Neural progenitor cell (in vitro differentiated cells): Measurements from ENCODE around the gene RPH3AL. TPM values are rescaled to one million over a fixed set of nuclear protein-coding genes. Genes with fewer than 3 reads are reported as not detected.

ENCODE experiments used
- DNase-seq: peaks from one replicate; pipeline ENCODE4 v3.0.0-alpha.2; 2016; ENCODE audit warnings: low spot score
- H2AFZ ChIP-seq: fragments of 200-600 bp; sonication (generic); replicated peaks from 2 replicates; pipeline ENCODE4 v1.6.1; 2016; ENCODE audit warnings: antibody characterized with exemption
- H3F3A ChIP-seq: fragments of 200-600 bp; sonication (generic); 2 replicates; pipeline ENCODE4 v1.6.1; 2016; ENCODE audit warnings: antibody characterized with exemption, low read depth
- H3K27ac ChIP-seq: fragments of 200-600 bp; sonication (generic); 2 replicates; pipeline ENCODE4 v1.5.1; 2016; ENCODE audit warnings: mild to moderate bottlenecking
- H3K27me3 ChIP-seq: fragments of 200-600 bp; sonication (generic); 2 replicates; pipeline ENCODE4 v1.6.1; 2016; ENCODE audit warnings: mild to moderate bottlenecking, moderate library complexity
- H3K36me3 ChIP-seq: fragments of 200-600 bp; sonication (generic); 2 replicates; pipeline ENCODE4 v1.5.1; 2016
- H3K4me1 ChIP-seq: fragments of 200-600 bp; sonication (generic); 2 replicates; pipeline ENCODE4 v1.6.1; 2016; ENCODE audit warnings: mixed run types
- H3K4me2 ChIP-seq: fragments of 200-600 bp; sonication (generic); 2 replicates; pipeline ENCODE4 v1.6.1; 2016
- H3K4me3 ChIP-seq: fragments of 200-600 bp; sonication (generic); 2 replicates; pipeline ENCODE4 v1.5.1; 2016
- H3K79me2 ChIP-seq: fragments of 200-600 bp; sonication (generic); 2 replicates; pipeline ENCODE4 v1.6.1; 2016; ENCODE audit warnings: low read depth
- H3K9ac ChIP-seq: fragments of 200-600 bp; sonication (generic); 2 replicates; pipeline ENCODE4 v1.6.1; 2016
- H3K9me3 ChIP-seq: fragments of 200-600 bp; sonication (generic); 2 replicates; pipeline ENCODE4 v1.5.1; 2016; ENCODE audit warnings: low read depth
- H4K20me1 ChIP-seq: fragments of 200-600 bp; sonication (generic); 2 replicates; pipeline ENCODE4 v1.6.1; 2016; ENCODE audit warnings: low read depth
- H3K27ac Mint-ChIP-seq: 3 replicates; pipeline ENCODE4 v1.8.0; 2021; ENCODE audit warnings: mixed read lengths
- H3K27me3 Mint-ChIP-seq: 2 replicates; pipeline ENCODE4 v1.8.0; 2022; ENCODE audit warnings: low read depth, mild to moderate bottlenecking, inconsistent platforms, moderate library complexity, mixed read lengths; ENCODE audit not compliant: insufficient read depth
- H3K36me3 Mint-ChIP-seq: 3 replicates; pipeline ENCODE4 v1.8.0; 2021; ENCODE audit warnings: mixed read lengths
- H3K4me1 Mint-ChIP-seq: 3 replicates; pipeline ENCODE4 v1.8.0; 2021; ENCODE audit warnings: mixed read lengths
- H3K4me3 Mint-ChIP-seq: 3 replicates; pipeline ENCODE4 v1.8.0; 2021; ENCODE audit warnings: mild to moderate bottlenecking, moderate library complexity, mixed read lengths
- H3K9me3 Mint-ChIP-seq: 3 replicates; pipeline ENCODE4 v1.8.0; 2020; ENCODE audit warnings: mixed read lengths
- CTCF ChIP-seq: fragments of 200-600 bp; sonication (generic); IDR thresholded peaks from 2 replicates; pipeline ENCODE4 v1.5.1; 2017; ENCODE audit warnings: antibody characterized with exemption, mild to moderate bottlenecking
- EZH2 ChIP-seq: fragments of 200-600 bp; sonication (generic); IDR thresholded peaks from 2 replicates; pipeline ENCODE4 v1.6.1; 2017; ENCODE audit warnings: antibody characterized with exemption, mild to moderate bottlenecking, moderate library complexity
- EZH2phosphoT487 ChIP-seq: fragments of 200-600 bp; sonication (generic); IDR thresholded peaks from 2 replicates; pipeline ENCODE4 v1.6.1; 2017; ENCODE audit warnings: antibody characterized with exemption
- total RNA-seq: library from RNA; depleted of rRNA; stranded (reverse); fragments of >200 nt; gene quantifications from 2 replicates; pipeline ENCODE4 v1.2.3, GENCODE V29; 2015; ENCODE audit warnings: low replicate concordance

Gene RPH3AL
- total RNA-seq, 1 donor from 2014 or later, result 7.5 TPM

GRCh38 chr17:340074-340473, 12.5 kb downstream of the RPH3AL start:
- H3K27ac ChIP-seq, result no peak overlapping the region
- H3K27me3 ChIP-seq, result peaks cover 6% of the 10 kb centered on the region
- H3K9me3 ChIP-seq, result no peaks in the 10 kb centered on the region
- Mint-ChIP-seq H3K27me3 (peaks cover 18% of the 10 kb centered on the region), H3K9me3 (peaks cover 5% of the 10 kb centered on the region), H3K27ac (no peak overlapping the region), H3K4me3 (no peak overlapping the region), H3K4me1 (peaks cover 33% of the 10 kb centered on the region), H3K36me3 (no peaks in the 10 kb centered on the region)
- H3K4me2 ChIP-seq, result no peak overlapping the region
- peaks cover 17% of the 10 kb centered on the region for H3K4me1 ChIP-seq
- no peak overlapping the region for H3K9ac ChIP-seq
- DNase-seq, result no peak
- no peaks in the 10 kb centered on the region for H3K79me2 ChIP-seq
- no peaks in the 10 kb centered on the region for H3K36me3 ChIP-seq
- no peak overlapping the region for H3K4me3 ChIP-seq
- no peak overlapping the region for H2AFZ ChIP-seq
- H4K20me1 ChIP-seq, result peaks cover 7% of the 10 kb centered on the region
- no peaks in the 10 kb centered on the region for H3F3A ChIP-seq
- TF ChIP-seq EZH2phosphoT487 (no peak), CTCF (no peak), EZH2 (no peak)

GRCh38 chr17:339193-340061, 13.2 kb downstream of the RPH3AL start:
- Histone ChIP-seq H2AFZ (no peak overlapping the region), H3K27ac (no peak overlapping the region), H3K4me3 (no peak overlapping the region), H3K27me3 (peaks cover 10% of the 10 kb centered on the region), H3K9ac (no peak overlapping the region), H3K79me2 (no peaks in the 10 kb centered on the region), H3K36me3 (no peaks in the 10 kb centered on the region), H3K9me3 (no peaks in the 10 kb centered on the region), H3F3A (no peaks in the 10 kb centered on the region), H4K20me1 (peaks cover 7% of the 10 kb centered on the region), H3K4me1 (peaks cover 17% of the 10 kb centered on the region), H3K4me2 (no peak overlapping the region)
- peaks cover 4% of the 10 kb centered on the region for H3K9me3 Mint-ChIP-seq
- no peaks in the 10 kb centered on the region for H3K36me3 Mint-ChIP-seq
- no peak for DNase-seq
- H3K27me3 Mint-ChIP-seq, result peaks cover 17% of the 10 kb centered on the region
- H3K27ac Mint-ChIP-seq, result peak overlapping the region; percentile 88
- no peak for TF ChIP-seq CTCF
- no peak for TF ChIP-seq EZH2
- H3K4me3 Mint-ChIP-seq, result no peak overlapping the region
- peaks cover 37% of the 10 kb centered on the region for H3K4me1 Mint-ChIP-seq

GRCh38 chr17:338442-339192, 14.0 kb downstream of the RPH3AL start:
- no peak for DNase-seq
- Histone ChIP-seq H4K20me1 (peaks cover 7% of the 10 kb centered on the region), H3K9me3 (no peaks in the 10 kb centered on the region), H3K79me2 (no peaks in the 10 kb centered on the region), H3K9ac (no peak overlapping the region), H3K4me3 (no peak overlapping the region), H2AFZ (no peak overlapping the region), H3F3A (no peaks in the 10 kb centered on the region), H3K4me2 (no peak overlapping the region), H3K4me1 (peaks cover 24% of the 10 kb centered on the region), H3K27ac (no peak overlapping the region), H3K27me3 (peaks cover 13% of the 10 kb centered on the region), H3K36me3 (no peaks in the 10 kb centered on the region)
- Mint-ChIP-seq H3K27me3 (peaks cover 10% of the 10 kb centered on the region), H3K4me1 (peaks cover 43% of the 10 kb centered on the region), H3K36me3 (no peaks in the 10 kb centered on the region), H3K4me3 (no peak overlapping the region), H3K27ac (peak overlapping the region; percentile 88), H3K9me3 (no peaks in the 10 kb centered on the region)
- TF ChIP-seq EZH2, result no peak
- no peak for TF ChIP-seq EZH2phosphoT487
- no peak for TF ChIP-seq CTCF
